ENCODE data around the gene TRAPPC1. TPM values are rescaled to one million over a fixed set of nuclear protein-coding genes. Genes with fewer than 3 reads are reported as not detected.

The TRAPPC1 gene
- polyA plus RNA-seq, 1 of the 3 experiments (the other 2 are of a cell fraction): 555 TPM

GRCh38 chr17:7916808-7917207 is 14.9 kb downstream of the TRAPPC1 start:
- WGBS (ENCODE audit: low lambda C conversion rate): 72% methylated on average over 2 of the region's 2 CpGs
- TF ChIP-seq, protein P1, sequence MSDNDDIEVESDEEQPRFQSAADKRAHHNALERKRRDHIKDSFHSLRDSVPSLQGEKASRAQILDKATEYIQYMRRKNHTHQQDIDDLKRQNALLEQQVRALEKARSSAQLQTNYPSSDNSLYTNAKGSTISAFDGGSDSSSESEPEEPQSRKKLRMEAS (IDR thresholded peaks at IDR 0.05; ENCODE audit: low read depth): no peak
- TF ChIP-seq REST (IDR thresholded peaks at IDR 0.05; ENCODE audit: low read depth, low read length) (no peak), USF2 (IDR thresholded peaks at IDR 0.05; ENCODE audit: borderline replicate concordance, low read depth, low read length) (no peak), GATA2 (CRISPR knock-in tag; IDR thresholded peaks at IDR 0.05) (no peak), TCF12 (IDR thresholded peaks at IDR 0.05) (no peak), FOSL2 (IDR thresholded peaks at IDR 0.05; ENCODE audit: borderline replicate concordance, low read depth) (no peak), CHD2 (IDR thresholded peaks at IDR 0.05; ENCODE audit: low read length, partially characterized antibody) (no peak), MXI1 (IDR thresholded peaks at IDR 0.05; ENCODE audit: low read depth, low read length) (no peak), NFIC (IDR thresholded peaks at IDR 0.05; ENCODE audit: borderline replicate concordance) (no peak), EP300 (IDR thresholded peaks at IDR 0.05; ENCODE audit: borderline replicate concordance in 1 of 2, low read depth in 1 of 2, low read length in 1 of 2) (no peak), EZH2phosphoT487 (IDR thresholded peaks at IDR 0.05; ENCODE audit: borderline replicate concordance, low read depth) (no peak), POLR2AphosphoS5 (IDR thresholded peaks at IDR 0.05; ENCODE audit: low read depth, low read length) (no peak), JUND (IDR thresholded peaks at IDR 0.05) (no peak)
- H3K4me3 ChIP-seq (ENCODE audit: low read depth in 2 of 2, low read length in 1 of 2): no peak overlapping the region
- DNase-seq: no peak
- no peaks in the 10 kb centered on the region for H3K27me3 ChIP-seq (ENCODE audit: insufficient read depth)
- no peaks in the 10 kb centered on the region for H3K9me3 ChIP-seq
- H3K4me2 ChIP-seq: peak overlapping the region; percentile 76; the same call in 1 of the 2 replicates
- H3K9ac ChIP-seq: no peak overlapping the region
- ChIA-PET CTCF (interaction anchor here (1.0 to 5.7 kb wide), 6 partner anchors 10 to 144 kb away, joined by 3 to 65 read pairs (median 8); partner anchors contain the start of gene ALOX15B), POLR2A (no interaction called here)
- no peaks in the 10 kb centered on the region for H3K9me2 ChIP-seq
- H3K79me2 ChIP-seq (ENCODE audit: insufficient read depth): no peaks in the 10 kb centered on the region
- H2AFZ ChIP-seq (ENCODE audit: low read depth): no peak overlapping the region
- peaks cover 3 to 5% of the 10 kb centered on the region in 2 experiments for H3K36me3 ChIP-seq (replicated peaks in 1 of 2; ENCODE audit: control insufficient read depth in 1 of 2, insufficient read depth in 2 of 2, low read length in 1 of 2)
- H3K27ac ChIP-seq (ENCODE audit: low read depth in 2 of 2, low read length in 1 of 2): no peak overlapping the region
- H3F3A ChIP-seq (replicated peaks; ENCODE audit: insufficient read depth): peaks cover 40% of the 10 kb centered on the region
- no peaks in the 10 kb centered on the region for H4K20me1 ChIP-seq (ENCODE audit: insufficient read depth)
- H3K4me1 ChIP-seq (ENCODE audit: control insufficient read depth in 1 of 2, insufficient read depth in 2 of 2, low read depth in 1 of 2, low read length in 1 of 2): peaks cover 14 to 18% of the 10 kb centered on the region in 2 experiments; a peak in 2 of 4 replicates
